Activated CD4-positive, alpha-beta T cell treated with anti-CD3 and anti-CD28 coated beads for 48 hours (primary cell): ENCODE measurements around the gene PTAFR.
"Not testable (repeated sequence)": the region's sequence is repeated elsewhere in the genome, so short reads cannot be mapped to it uniquely, and the experiment has no call there.

Experiments used
- DNase-seq: peaks from one replicate; pipeline ENCODE4 v3.0.0-alpha.2; 2020

The PTAFR gene

DNA sequence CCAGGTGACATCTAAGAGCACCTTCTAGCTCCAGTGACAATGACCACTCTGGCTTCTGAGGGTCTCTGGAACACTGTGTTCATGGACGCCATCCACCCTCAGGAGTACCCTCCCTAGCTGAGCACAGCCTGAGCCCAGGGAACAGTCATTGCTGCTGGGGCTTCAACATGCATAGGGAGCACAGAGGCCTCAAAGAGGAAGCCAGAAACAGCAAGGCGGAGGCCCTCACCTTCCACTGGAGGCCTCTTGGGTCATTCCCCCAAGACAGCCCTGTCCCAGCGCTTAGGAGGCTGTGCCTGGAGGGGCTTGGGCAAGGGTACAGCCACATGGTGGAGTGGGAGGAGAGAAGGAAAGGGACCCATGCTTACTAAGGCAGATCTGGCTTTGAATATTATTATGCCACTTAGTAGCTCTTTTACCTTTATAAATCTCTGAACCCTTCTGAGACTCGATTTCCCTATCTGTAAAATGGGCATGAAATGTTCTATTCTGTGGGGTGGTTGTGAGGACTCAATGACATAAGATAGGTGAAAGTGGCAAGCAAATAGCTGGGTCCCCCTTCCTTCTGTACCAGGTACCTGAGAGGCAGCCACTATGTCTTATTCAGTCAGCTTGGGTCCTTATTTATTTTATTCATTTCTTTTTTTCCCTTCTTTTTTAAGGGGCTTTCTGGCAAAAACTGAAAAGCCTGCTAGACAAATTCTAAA, 32.8 kb downstream of the PTAFR start:
- no peak for DNase-seq

DNA sequence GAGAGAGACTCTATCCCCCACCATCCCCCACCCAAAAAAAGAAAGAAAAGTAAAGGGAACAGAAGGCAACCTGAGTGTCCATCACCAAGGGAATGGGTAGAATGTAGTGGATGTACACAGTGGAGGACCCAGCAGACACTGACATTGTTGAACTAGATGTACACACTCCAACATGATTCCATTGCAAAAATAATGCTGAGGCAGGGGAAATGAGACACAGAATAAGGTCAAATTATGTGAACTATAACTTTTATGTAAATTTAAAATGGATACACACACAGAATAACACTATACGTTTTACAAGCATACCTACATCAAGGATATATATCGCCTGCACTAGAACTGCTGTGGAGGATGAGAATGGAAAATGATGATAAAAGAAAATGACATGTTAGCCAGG, 34.8 kb downstream of the PTAFR start:
- no peak for DNase-seq

DNA sequence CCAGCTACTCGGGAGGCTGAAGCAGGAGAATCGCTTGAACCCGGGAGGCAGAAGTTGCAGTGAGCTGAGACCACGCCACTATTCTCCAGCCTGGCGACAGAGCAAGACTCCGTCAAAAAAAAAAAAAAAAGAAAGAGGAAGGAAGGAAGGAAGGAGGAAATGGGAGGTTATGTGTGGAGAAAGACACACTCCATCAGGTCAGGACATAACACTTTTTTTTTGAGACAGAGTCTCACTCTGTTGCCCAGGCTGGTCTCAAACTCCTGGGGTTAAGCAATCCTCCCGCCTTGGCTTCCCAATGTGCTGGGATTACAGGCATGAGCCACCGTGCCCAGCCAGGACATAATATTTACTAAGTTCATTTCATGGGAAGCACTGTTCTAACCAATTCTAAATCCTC, 36.6 kb downstream of the PTAFR start:
- not testable (repeated sequence) for DNase-seq

DNA sequence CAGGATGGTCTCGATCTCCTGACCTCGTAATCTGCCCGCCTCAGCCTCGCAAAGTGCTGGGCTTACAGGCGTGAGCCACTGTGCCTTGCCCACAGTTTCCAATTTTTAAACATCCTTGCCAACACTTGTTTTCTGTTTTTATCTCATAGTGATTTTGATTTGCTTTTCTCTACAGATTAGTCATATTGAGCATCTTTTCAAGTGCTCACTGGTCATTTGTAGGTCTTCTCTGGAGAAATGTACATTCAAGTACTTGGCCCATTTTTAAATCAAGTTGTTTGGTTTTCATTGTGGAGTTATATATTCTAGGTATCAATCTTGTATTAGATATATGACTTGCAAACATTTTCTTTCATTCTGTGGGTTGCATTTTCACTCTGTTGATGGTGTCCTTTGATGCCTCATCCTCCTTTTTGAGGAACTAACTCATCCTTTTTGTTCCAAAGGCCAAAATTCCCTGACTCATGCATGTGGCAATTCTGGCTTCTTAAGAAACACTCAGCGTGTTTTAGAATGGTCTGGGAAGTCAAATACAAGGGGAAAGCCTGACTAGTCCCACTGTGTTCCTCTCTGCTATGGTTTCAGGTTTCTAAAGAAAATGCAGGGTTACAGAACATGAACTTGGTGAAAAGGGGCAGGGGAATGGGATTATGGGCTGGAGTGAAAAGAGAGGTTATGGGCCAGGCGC, 37.3 kb downstream of the PTAFR start:
- no peak for DNase-seq

DNA sequence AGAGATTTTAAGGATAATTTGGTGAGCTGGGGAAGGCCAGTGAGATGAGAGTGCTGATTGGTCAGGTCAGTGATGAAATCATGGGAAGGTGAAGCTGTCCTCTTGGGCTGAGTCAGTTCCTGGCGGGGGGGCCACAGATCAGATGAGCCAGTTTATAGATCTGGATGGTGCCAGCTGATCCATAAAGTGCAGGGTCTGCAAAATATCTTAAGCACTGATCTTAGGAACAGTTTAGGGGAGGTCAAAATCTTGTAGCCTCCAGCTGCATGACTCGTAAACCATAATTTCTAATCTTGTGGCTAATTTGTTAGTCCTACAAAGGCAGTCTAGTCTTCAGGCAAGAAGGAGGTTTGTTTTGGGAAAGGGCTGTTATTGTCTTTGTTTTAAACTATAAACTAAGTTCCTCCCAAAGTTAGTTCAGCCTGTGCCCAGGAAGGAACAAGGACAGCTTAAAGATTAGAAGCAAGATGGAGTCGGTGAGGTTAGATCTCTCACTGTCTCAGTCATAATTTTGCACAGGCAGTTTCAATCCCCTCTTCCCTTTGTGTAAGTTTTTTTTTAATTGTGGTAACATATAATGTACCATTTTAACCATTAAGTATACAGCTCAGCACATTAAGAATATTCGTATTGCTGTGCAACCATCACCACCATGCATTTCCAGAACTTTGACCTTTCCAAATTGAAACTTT, 39.4 kb downstream of the PTAFR start:
- no peak for DNase-seq

DNA sequence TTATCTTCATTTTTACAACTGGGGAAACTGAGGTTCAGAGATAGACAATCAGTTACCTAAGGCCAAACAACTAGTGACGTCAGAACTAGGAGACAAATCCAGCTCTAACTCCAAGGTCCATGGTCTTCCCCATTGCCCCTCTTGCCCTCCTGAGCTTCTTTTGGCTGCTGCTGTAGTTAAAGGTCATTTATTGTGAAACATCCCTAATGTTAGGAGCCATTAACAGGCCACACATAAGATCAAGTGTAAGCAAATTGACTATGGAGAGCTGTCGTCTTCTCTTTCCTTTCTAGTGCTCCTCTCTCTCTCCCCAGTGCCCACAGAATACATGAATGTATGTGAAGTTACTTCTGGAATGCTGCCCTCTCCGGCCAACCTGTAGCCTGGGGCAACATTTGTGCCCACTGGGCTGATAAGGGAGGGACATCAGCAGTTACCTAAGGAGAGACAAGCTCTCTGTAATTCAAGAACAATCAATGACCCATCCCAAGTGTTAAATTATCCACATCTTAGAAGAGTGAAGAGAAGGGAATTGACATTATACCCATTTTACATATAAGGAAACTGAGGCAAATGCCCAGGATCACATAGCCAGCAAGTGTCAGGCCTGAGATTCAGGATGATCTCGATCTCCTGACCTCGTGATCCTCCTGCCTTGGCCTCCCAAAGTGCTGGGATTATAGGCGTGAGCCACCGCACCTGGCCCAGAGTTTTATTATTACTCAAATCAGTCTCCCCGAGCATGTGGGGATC, 40.1 kb downstream of the PTAFR start:
- no peak for DNase-seq

DNA sequence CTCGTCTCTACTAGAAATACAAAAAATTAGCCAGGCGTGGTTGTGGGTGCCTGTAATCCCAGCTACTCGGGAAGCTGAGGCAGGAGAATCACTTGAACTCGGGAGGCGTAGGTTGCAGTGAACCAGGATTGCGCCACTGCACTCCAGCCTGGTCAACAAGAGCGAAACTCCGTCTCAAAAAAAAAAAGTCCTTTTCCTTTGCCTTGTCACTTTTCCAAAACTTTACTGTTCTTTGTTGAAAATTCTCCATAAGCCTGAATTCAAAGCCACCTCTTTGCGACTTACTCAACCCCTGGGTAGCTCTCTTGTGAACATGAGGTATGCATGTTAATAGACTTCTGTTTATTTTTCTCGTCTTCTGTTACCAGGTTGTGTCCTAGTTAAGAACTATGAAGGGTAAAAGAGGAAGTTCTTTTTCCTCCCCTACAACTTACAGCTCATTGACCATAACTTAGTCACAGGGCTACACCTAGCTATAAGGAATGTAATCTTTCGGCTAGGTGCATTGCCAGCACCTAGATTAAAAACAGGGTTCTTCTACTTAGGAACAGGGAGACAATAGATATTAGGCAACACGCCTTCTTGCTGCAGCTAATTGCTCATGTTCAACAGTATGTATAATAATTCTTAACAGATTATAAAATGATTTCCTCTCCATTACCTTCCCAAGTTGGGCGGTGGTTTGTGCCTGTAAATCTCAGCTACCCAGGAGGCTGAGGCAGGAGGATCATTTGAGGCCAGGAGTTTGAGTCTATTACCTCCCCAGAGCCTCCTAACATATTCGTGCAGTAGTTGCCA, 40.9 kb downstream of the PTAFR start:
- no peak for DNase-seq

DNA sequence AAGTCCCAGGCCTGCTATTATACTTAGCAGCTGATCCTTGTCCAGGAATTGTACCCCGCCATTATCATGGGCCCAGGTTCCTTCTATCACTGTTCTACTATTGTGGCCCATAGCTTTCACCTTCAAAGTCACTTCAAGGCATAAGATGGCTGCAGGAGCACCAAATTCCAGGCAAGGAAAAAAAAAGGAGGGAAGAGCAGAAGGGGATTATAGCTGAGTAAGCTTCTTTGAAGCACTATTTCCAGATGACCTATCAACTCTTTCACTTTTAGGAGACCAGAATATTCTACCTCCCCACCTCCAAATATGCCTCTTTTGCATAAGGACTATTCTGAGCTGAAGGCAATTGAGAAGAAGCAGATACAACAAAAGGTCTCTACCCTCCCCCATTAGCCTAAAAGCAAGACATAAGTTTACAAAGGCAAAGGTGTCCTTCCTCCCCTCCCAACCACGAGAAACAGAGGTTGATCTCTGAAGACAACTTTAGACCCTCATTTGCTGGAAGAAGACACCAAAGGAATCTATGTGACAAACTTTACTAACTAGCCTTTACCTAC, 41.8 kb downstream of the PTAFR start:
- no peak for DNase-seq

DNA sequence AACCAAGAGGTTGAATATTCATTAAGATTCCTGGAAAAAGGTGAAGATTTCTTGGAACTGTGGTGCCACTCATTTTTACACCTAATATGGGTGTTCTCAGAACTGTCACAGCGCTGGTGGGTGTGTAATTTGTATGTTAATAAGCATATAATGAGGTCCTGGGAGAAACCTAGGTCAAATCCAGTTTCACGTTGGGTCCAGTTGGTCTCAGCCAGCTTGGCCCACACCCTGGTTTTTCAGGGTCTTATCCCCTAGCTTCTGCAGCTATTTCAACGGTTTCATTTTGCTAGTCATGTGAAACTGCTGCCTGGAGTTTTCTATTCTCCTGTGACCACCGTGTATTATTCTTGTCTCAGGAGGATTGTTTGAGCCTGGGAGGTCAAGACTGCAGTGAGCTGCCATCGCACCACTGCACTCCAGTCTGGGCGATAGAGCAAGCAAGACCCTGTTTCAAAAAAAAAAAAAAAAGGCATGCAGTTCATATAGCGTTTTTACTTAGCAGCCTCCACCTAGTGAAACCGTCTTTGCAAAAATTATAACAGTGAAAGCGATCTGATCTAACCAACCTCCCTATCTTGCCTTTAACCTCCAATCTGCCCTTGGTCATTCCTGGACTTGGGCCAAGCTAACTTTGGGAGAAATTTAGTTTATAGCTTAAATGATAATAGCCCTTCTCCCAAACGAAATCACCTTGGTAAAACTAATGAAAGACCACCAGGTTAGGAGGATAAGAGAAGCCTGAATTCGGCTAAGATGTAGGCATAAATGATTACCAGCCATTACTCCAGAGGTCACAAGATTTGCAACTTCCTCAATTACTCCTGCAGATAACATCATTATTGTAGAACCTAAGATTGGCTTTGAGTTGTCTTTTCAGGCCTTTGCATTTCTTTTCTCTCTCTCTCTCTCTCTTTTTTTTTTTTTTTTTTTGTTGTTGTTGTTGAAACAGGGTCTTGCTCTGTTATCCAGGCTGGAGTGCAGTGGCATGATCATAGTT, 44.0 kb downstream of the PTAFR start:
- no peak for DNase-seq

DNA sequence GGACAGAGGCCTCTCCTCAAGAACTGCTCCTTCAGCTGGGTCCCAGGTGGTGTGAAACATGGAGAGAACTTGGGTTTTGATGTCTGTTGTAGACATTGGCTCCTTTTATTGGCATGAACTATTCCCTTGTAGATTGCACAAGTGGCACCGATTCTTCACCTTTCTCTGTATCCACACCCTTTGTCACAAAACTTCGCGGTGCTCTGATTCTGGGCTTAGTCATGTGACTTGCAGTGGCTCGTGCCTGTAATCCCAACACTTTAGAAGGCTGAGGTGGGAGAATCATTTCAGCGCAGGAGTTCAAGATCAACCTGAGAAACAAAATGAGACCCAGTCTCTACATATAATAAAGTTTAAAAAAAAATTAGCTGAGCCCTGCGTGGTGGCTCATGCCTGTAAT, 45.6 kb downstream of the PTAFR start:
- no peak for DNase-seq

DNA sequence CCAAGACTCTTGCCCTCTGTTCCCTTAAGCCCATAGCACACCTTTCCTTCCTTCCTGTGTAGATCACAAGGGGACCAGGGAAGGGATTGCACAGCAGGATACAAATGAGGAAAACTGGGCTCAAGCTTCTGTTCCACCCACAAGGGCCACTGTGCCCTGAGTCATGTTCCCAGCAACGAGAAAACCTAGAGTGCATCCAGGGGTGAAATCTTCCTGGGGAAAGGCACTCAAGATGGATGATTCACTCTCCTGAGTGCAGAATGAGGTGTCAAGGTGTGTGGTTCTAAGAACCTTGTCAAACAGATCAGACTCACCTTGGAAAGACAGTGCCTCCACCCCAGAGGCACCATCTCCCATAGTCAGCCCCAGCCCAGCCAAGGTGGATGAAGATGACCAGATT, 47.3 kb downstream of the PTAFR start:
- no peak for DNase-seq

DNA sequence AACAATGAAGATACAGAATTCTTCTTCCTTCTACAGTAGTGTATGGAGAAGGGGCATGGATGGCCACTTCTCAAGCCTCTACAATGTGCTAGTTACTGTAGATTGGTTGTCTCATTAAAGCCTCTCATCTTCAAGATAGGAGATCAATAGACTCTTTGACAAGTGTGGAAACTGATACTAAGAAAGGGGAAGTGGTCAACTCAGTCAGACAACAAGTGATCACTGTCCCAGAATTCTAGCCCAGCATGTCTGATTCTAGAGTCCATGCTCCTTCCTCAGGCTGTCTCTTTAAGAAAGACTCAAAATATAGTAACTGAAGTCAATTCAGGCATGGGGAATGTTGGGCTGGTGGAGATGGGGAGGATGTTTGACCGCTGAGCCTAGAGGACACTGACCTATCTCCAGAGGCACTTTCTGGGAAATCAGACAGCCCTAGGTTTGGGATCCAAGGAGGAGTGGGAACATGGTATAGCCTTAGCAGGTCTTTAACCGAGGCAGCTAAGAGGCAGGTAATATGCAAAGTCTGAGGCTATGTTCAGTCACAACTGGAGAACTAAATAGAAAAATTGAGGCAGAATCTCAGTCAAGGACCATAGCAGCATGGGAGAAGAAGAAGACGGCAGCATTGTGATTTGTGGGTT, 48.8 kb downstream of the PTAFR start:
- no peak for DNase-seq

DNA sequence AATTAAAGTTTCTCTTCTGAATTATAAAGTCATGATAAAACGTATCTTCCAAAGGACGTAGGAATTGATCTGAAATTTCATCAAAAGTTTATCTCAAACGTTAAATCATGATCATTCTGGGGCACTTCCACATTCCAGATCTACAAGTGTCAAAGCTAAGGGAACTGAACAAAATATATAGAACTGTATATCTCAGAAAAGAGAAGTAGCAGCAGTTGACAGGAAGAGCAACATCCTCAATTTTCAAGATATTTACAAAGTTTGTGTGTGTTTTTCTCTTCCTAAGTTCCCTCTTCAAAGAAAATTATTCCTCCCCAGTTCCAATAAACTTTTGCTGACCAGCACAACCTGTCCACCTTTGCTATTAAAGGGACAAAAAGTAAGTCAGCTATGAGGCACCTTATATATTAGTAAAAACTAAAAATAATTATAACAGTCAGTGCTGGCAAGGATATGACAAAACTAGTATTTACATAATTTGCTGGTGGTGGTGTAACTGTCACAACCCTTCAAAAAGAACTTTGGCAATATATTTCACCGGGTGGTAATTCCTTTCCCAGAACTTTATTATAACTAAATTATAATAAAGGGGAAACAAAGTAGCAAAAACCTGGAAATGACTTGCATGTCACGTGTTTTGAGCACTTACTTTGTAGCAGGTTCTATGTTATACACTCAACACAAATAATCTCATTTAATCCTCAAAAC, 49.6 kb downstream of the PTAFR start:
- no peak for DNase-seq

DNA sequence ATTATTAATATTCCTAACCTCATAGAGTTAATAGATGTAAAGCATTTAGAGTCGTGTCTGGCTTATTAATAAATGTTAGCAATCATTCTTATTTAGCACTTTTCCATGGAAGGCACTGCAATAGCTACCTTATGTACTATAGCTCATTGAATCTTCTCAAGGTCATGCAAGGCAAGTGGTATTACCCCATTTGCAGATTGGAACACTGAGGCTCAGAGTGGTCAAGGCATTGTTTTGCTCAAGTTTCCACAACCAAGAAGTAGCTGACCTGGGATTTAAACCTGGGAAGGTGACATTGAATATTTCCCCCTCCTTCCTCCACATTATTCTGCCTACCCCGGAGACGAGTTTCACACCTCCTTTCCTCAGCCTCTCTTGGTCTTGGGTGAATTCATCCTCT, 50.3 kb downstream of the PTAFR start:
- no peak for DNase-seq

DNA sequence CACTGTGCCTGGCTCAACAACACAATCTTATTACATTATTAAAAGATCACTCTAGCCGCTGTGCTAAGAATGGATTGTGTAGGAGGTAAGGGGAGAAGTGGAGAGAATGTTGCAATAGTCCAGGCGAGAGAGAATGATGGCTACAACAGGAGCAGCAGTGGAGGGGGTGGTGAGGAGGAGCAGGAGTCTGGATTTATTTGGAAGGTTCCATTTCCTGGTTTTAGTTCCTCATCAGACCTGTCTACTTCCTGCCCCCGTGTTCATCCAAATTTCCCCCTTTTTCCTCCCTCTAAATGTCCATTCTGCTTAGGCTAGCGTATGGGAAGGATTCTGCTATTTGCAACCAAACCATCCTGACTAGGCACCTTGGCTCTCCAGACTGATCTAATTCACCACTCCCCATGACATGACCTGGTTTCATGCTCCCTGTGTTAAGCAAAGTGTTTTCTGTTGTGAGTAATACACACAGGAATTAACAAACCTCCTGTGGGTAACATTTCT, 53.0 kb downstream of the PTAFR start:
- no peak for DNase-seq

DNA sequence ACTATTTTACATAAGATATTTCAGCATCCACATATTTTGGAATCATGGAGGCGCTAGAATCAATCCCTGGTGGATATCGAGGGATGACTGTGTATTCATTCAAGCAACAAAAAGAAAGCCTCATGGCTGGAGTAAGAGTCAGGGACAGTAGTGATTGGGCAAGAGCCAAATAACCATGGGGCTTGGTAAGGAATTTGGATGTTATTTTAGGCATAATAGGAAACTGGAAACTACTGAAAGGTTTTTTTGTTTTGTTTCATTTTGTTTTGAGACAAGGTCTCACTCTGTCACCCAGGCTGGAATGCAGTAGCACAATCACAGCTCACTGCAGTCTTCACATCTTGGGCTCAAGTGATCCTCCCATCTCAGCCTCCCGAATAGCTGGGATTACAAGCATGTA, 54.3 kb downstream of the PTAFR start:
- no peak for DNase-seq

DNA sequence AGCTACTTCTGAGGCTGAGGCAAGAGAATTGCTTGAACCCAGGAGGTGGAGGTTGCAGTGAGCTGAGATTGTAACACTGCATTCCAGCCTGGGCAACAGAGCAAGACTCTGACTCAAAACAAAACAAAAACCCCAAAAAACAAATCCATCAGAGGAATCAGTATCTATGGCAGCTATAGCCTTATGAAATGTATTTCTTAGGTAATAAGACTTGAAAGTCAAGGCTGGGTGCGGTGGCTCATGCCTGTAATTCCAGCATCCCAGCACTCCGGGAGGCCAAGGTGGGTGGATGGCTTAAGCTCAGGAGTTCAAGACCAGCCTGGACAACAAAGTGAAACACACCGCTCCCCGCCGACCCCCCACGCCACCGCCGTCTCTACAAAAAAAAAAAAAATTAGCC, 56.9 kb downstream of the PTAFR start:
- DNase-seq, result no peak

DNA sequence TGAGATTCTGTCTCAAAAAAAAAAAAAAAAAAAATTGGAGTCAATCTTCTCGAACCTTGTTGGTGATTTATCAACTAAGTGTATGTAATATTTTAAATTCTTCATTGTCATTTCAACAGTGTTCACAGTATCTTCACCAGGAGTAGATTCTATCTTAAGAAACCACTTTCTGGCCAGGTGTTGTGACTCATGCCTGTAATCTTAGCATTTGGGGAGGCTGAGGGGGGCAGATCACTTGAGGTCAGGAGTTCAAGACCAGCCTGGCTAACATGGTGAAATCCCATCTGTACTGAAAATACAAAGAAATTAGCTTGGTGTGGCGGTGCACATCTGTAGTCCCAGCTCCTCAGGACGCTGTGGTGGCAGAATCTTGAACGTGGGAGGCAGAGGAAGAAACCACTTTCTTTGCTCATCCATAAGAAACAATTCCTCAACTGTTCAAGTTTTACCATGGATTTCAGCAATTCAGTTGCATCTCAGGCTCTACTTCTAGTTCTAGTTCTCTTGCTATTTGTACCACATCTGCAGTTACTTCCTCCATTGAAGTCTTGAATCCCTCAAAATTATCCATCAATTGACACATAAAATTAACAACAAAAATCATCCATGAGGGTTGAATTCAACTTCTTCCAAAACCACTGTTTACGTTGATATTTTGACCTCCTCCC, 57.7 kb downstream of the PTAFR start:
- no peak for DNase-seq

DNA sequence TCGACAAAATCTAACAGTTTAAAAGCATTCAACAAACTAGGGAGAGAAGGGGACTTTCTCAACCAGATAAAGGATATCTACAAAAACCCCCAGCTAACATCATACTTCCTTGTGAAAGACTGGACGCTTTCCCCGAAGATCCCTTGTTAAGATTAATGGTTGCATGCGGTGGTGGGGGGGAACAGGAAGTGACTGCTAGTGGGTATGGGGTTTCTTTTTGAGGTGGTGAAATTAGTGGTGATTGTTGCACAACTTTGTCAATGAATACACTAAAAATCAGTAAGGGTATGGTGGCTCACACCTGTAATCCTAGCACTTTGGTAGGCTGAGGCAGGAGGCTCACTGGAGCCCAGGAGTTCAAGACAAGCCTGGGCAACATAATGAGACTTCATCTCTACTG, 61.2 kb downstream of the PTAFR start:
- peak; percentile 64 for DNase-seq
